GM23338 (cell line): ENCODE data around the gene CNOT6. TPM values are rescaled to one million over a fixed set of nuclear protein-coding genes. Genes with fewer than 3 reads are reported as not detected.
A peak's percentile ranks its signal among the peaks of the same experiment; 100 is the strongest.

Source experiments
- ATAC-seq: fragments of 200-7000 bp; cut with Tn5 transposase; 3 replicates; pipeline ENCODE4 v1.9.1; 2020
- DNase-seq: peaks from one replicate; pipeline ENCODE4 v3.0.0-alpha.2; 2015; ENCODE audit warnings: low spot score
- H2AFZ ChIP-seq: fragments of 200-600 bp; sonication (generic); 2 replicates; pipeline ENCODE4 v1.8.0; 2016; ENCODE audit warnings: antibody characterized with exemption, mild to moderate bottlenecking, moderate library complexity
- H3F3A ChIP-seq: fragments of 200-600 bp; sonication (generic); replicated peaks from 2 replicates; pipeline ENCODE4 v1.8.0; 2017; ENCODE audit warnings: antibody characterized with exemption, mixed run types, low read depth
- H3K27ac ChIP-seq: fragments of 200-600 bp; sonication (generic); 2 replicates; pipeline ENCODE4 v1.6.1; 2016; ENCODE audit warnings: low read depth
- H3K27me3 ChIP-seq: fragments of 200-600 bp; sonication (generic); 2 replicates; pipeline ENCODE4 v1.8.0; 2016; ENCODE audit warnings: mild to moderate bottlenecking, mixed run types, moderate library complexity; ENCODE audit not compliant: insufficient read depth
- H3K36me3 ChIP-seq: fragments of 200-600 bp; sonication (generic); 2 replicates; pipeline ENCODE4 v1.8.0; 2016; ENCODE audit warnings: mild to moderate bottlenecking; ENCODE audit not compliant: insufficient read depth
- H3K4me1 ChIP-seq: fragments of 200-600 bp; sonication (generic); 2 replicates; pipeline ENCODE4 v1.8.0; 2016; ENCODE audit warnings: mild to moderate bottlenecking, moderate library complexity; ENCODE audit not compliant: insufficient read depth
- H3K4me2 ChIP-seq: fragments of 200-600 bp; sonication (generic); 2 replicates; pipeline ENCODE4 v1.7.1; 2017; ENCODE audit warnings: mixed run types
- H3K4me3 ChIP-seq: fragments of 200-600 bp; sonication (generic); 2 replicates; pipeline ENCODE4 v1.6.1; 2016; ENCODE audit warnings: mixed run types
- H3K79me2 ChIP-seq: fragments of 200-600 bp; sonication (generic); replicated peaks from 2 replicates; pipeline ENCODE4 v1.8.0; 2017; ENCODE audit warnings: mild to moderate bottlenecking; ENCODE audit not compliant: insufficient read depth
- H3K9me2 ChIP-seq: fragments of 200-600 bp; sonication (generic); 2 replicates; pipeline ENCODE4 v1.8.0; 2017; ENCODE audit not compliant: insufficient read depth
- H4K20me1 ChIP-seq: fragments of 200-600 bp; sonication (generic); replicated peaks from 2 replicates; pipeline ENCODE4 v1.8.0; 2017; ENCODE audit warnings: mild to moderate bottlenecking; ENCODE audit not compliant: insufficient read depth
- H3K27ac Mint-ChIP-seq: 2 replicates; pipeline ENCODE4 v1.8.0; 2020; ENCODE audit warnings: inconsistent platforms, mild to moderate bottlenecking, moderate library complexity, mixed read lengths
- H3K27me3 Mint-ChIP-seq: 3 replicates; pipeline ENCODE4 v1.8.0; 2022; ENCODE audit warnings: low read depth, mild to moderate bottlenecking, moderate library complexity, mixed read lengths, inconsistent platforms; ENCODE audit not compliant: insufficient read depth, poor library complexity
- H3K36me3 Mint-ChIP-seq: 3 replicates; pipeline ENCODE4 v1.8.0; 2021; ENCODE audit warnings: low read depth, mild to moderate bottlenecking, inconsistent platforms, moderate library complexity, mixed read lengths
- H3K4me1 Mint-ChIP-seq: 3 replicates; pipeline ENCODE4 v1.8.0; 2020; ENCODE audit warnings: mild to moderate bottlenecking, inconsistent platforms, mixed read lengths
- H3K4me3 Mint-ChIP-seq: 3 replicates; pipeline ENCODE4 v1.8.0; 2021; ENCODE audit warnings: moderate library complexity, mild to moderate bottlenecking, inconsistent platforms, mixed read lengths
- H3K9me3 Mint-ChIP-seq: 3 replicates; pipeline ENCODE4 v1.8.0; 2020; ENCODE audit warnings: moderate library complexity, mild to moderate bottlenecking, inconsistent platforms, mixed read lengths
- CREB1 ChIP-seq: fragments of 250-450 bp; sonication (Bioruptor Pico); IDR thresholded peaks from 2 replicates; pipeline ENCODE4 v1.5.0; 2020; ENCODE audit warnings: low read depth, mild to moderate bottlenecking, moderate library complexity
- CTCF ChIP-seq, 2 experiments: fragments of 200-600 bp in 1 of 2; sonication (generic) in 1 of 2; conservative IDR thresholded peaks; 2 replicates each; pipeline versions ENCODE4 v1.5.1 to v1.6.1; 2016 to 2017; ENCODE audit warnings: antibody characterized with exemption in 2 of 2, low read depth in 2 of 2, mild to moderate bottlenecking in 2 of 2, moderate library complexity in 1 of 2
- ETS1 ChIP-seq: IDR thresholded peaks from 2 replicates; pipeline ENCODE4 v1.6.1; 2016; ENCODE audit warnings: antibody characterized with exemption
- EZH2 ChIP-seq: fragments of 200-600 bp; sonication (generic); IDR thresholded peaks from one replicate; pipeline ENCODE4 v1.8.0; 2017; ENCODE audit warnings: antibody characterized with exemption, mild to moderate bottlenecking, low read depth; ENCODE audit not compliant: unreplicated experiment
- EZH2phosphoT487 ChIP-seq: fragments of 200-600 bp; sonication (generic); IDR thresholded peaks from one replicate; pipeline ENCODE4 v1.8.1; 2018; ENCODE audit warnings: antibody characterized with exemption; ENCODE audit not compliant: unreplicated experiment
- JUNB ChIP-seq: IDR thresholded peaks from one replicate; pipeline ENCODE4 v1.6.1; 2016; ENCODE audit warnings: antibody characterized with exemption; ENCODE audit not compliant: unreplicated experiment
- NANOG ChIP-seq: IDR thresholded peaks from 2 replicates; pipeline ENCODE4 v1.6.1; 2016; ENCODE audit warnings: antibody characterized with exemption, borderline replicate concordance
- POLR2AphosphoS5 ChIP-seq: IDR thresholded peaks from 2 replicates; pipeline ENCODE4 v1.6.1; 2016; ENCODE audit warnings: antibody characterized with exemption, low read depth
- REST ChIP-seq: IDR thresholded peaks from one replicate; pipeline ENCODE4 v1.6.1; 2018; ENCODE audit warnings: antibody characterized with exemption; ENCODE audit not compliant: unreplicated experiment
- STAT1 ChIP-seq: IDR thresholded peaks from one replicate; pipeline ENCODE4 v1.6.1; 2016; ENCODE audit warnings: antibody characterized with exemption; ENCODE audit not compliant: unreplicated experiment
- ZNF114 ChIP-seq: fragments of 250-450 bp; sonication (Bioruptor Pico); IDR thresholded peaks from 2 replicates; pipeline ENCODE4 v1.5.0; 2020; ENCODE audit warnings: mild to moderate bottlenecking, moderate library complexity
- ZNF331 ChIP-seq: fragments of 250-450 bp; sonication (Bioruptor Pico); IDR thresholded peaks from 2 replicates; pipeline ENCODE4 v1.5.0; 2020; ENCODE audit warnings: low read depth, mild to moderate bottlenecking, moderate library complexity
- ZNF462 ChIP-seq: fragments of 250-450 bp; sonication (Bioruptor Pico); IDR thresholded peaks from 2 replicates; pipeline ENCODE4 v1.5.0; 2020; ENCODE audit warnings: mild to moderate bottlenecking, moderate library complexity
- polyA plus RNA-seq: library from polyadenylated mRNA; unstranded; fragments of >200 nt; fragmentation: Nextera tagmentation; extraction: Ambion mirVana; gene quantifications from 2 replicates; pipeline ENCODE4 v1.2.1, GENCODE V29; 2016
- total RNA-seq: library from RNA; depleted of rRNA; stranded (reverse); fragments of >200 nt; shearing (Covaris generic); gene quantifications from 2 replicates; pipeline ENCODE4 v1.2.3, GENCODE V29; 2014

CNOT6 gene
- total and polyA plus RNA-seq, 2 experiments from 2014 or later: 14.6 to 38.7 TPM

GRCh38 chr5:180519098-180519497 is 24.9 kb downstream of the CNOT6 start:
- H3K9me3 Mint-ChIP-seq: no peaks in the 10 kb centered on the region
- H3K4me1 Mint-ChIP-seq: peaks cover 64% of the 10 kb centered on the region
- peaks cover 5% of the 10 kb centered on the region; the same call in 1 of the 3 replicates for H3K36me3 Mint-ChIP-seq
- Histone ChIP-seq H3K27me3 (no peaks in the 10 kb centered on the region), H3K4me2 (no peak overlapping the region), H3K79me2 (peaks cover 100% of the 10 kb centered on the region), H4K20me1 (peaks cover 92% of the 10 kb centered on the region), H3K36me3 (no peaks in the 10 kb centered on the region), H3K4me3 (no peak overlapping the region), H3K4me1 (peaks cover 33% of the 10 kb centered on the region), H3K27ac (no peak overlapping the region), H3F3A (no peaks in the 10 kb centered on the region), H2AFZ (no peak overlapping the region), H3K9me2 (no peaks in the 10 kb centered on the region)
- no peak overlapping the region for H3K4me3 Mint-ChIP-seq
- H3K27ac Mint-ChIP-seq: peak overlapping the region; percentile 39; the same call in 1 of the 2 replicates
- TF ChIP-seq ETS1 (no peak), ZNF462 (no peak), STAT1 (no peak), CREB1 (CRISPR knock-in tag) (no peak), CTCF (conservative IDR thresholded peaks at IDR 0.05; ENCODE audit: low read depth in 2 of 2) (no peak), JUNB (no peak), REST (no peak), EZH2phosphoT487 (no peak), EZH2 (no peak), ZNF331 (CRISPR knock-in tag) (no peak), NANOG (no peak), POLR2AphosphoS5 (no peak), ZNF114 (CRISPR knock-in tag) (no peak)
- ATAC-seq: no peak
- peaks cover 6% of the 10 kb centered on the region for H3K27me3 Mint-ChIP-seq
- no peak for DNase-seq
